NCI-H2029 (cell line): ENCODE results near the gene SMYD3.
"Not testable (repeated sequence)": the region's sequence is repeated elsewhere in the genome, so short reads cannot be mapped to it uniquely, and the experiment has no call there.

ENCODE experiments used
- DNase-seq: peaks from one replicate; lab custom pipeline; 2025; lab: John Stamatoyannopoulos, UW

The SMYD3 gene

DNA sequence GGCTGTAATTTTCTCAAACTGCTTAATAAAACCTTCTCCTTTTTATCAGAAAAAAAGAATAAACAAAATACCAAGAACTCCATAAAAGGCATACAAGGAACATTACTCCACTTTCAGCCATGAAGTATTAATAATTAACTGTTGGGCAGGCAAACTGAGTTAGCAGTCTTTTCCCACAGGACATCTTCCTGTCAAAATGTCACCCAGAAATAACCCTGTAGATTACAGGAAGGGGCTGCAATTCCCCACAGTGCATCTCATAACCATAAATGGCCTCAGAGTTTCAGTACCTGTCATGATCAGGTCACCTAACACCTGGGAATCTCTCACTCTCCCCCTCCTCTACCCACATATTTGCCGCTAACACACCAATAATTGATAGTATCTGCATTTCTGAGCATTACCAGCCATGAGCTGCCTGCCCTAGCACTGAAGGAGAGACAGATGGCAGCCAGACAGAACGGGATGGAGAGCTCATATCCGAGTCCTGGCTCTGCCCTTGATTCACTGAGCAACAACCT, 475.0 kb downstream of the SMYD3 start:
- no peak for DNase-seq

DNA sequence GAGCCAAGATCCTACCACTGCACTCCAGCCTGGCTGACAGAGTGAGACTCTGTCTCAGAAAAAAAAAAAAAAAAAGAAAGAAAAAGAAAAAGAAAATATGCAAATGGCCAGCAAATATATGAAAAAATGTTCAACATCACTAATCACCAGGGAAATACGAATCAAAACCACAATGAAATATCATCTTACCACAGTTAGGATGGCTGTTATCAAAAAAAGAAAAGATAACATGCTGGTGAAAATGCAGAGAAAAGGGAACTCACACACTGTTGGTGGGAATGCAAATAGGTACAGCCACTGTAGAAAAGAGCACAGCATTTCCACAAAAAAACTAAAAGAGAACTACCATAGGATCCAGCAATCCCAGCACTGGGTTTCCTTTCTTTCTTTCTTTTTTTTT, 477.5 kb downstream of the SMYD3 start:
- DNase-seq, result no peak

DNA sequence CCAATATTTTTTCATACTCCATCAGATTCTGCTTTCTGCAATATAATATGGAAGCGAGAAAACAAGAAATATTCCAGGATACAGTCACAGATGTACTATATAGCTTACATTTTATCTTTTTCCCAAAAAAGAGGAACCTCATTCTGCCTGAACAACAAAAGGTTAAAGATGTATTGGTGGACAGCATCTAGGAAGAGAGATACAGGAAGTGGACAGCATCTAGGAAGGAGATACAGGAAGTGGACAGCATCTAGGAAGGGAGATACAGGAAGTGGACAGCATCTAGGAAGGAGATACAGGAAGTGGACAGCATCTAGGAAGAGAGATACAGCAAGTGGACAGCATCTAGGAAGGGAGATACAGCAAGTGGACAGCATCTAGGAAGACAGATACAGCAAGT, 483.0 kb downstream of the SMYD3 start:
- not testable (repeated sequence) for DNase-seq

DNA sequence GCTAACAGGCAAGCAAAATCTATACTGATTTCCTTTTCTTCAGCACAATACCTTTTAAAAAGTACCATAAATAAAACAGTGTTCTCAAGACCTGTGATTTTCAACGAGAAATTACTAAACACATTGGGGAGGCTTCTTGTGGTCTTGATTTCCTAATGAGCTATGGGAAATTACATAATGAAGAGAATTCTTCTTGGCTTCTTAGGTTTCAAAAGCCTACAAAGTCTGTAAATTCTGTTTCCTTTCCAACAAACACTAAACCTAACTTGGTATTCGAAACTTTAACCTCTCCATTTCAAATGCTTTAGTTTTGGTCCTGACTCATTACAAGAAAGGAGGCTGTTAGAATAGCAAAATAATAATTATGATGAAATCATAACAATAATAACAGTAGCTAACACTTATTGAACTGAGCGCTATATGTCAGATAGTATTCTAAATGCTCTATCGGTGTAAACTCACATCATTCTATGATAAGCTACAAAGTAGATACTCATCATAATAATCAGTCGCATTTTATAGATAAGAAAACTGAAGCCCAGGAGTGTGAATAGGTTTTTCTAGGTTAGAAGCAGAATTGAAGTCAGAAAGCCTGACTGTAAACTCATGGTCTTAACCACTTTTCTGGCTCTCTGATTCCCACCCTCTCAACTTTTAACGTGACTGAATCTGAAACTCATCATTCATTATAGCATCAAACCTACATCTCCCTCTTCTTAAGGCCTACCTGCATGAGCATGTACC, 486.7 kb downstream of the SMYD3 start:
- DNase-seq, result no peak

DNA sequence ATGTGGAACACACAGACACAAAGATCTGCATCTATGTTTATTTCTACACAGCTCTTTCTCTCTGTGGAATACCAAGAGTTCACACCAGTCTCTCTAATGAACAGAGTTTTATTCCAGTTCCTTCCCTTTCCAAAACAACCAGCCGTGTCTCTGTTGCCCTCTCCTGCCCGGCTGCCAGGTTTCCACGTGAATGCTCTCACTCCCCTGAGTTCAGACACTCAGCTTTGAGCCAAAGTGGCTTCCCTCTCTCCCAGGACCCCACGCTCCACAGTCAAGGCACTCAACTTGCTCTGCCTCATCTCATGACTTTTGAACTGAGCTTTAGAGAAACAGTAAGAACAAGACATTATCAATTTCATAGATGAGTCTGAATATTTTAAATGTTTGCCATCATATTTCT, 488.9 kb downstream of the SMYD3 start:
- no peak for DNase-seq

DNA sequence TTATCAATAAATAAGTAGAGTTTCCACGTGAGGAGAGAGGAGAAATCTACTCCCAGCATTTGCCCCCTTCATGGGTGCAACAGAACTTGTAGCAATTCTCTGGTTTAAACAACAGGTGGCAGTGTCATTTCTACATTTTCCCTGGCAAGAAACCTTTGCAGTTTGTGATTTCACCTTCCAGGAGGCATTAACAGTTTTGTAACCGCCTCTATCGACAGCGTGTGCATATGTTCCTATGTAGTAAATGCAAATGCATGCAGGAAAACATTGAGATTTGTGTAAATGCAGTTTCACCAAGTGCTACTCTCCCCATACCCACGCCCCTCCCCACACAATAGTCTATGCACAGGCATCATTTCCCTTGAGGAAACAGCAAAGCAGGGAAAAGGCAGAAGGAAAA, 494.7 kb downstream of the SMYD3 start:
- DNase-seq, result peak; percentile 23

DNA sequence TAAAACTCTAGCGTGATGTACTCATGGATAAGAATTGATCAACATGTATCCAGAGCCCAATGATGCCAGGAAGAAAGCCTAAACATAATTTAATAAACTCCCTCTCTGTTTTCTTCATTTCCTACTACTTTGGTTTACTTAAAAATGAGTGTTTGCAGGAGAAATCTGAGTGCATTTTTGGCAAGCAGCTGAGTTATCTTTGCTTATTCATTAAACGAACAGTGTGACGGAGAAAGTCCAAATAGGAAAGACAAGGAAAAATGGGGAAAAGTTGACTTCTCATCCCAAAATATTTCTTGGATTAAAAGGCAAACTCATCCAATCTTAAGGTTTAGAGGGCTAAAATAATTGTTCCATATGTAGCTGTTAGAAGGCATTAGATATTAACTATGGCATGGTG, 496.7 kb downstream of the SMYD3 start:
- no peak for DNase-seq

DNA sequence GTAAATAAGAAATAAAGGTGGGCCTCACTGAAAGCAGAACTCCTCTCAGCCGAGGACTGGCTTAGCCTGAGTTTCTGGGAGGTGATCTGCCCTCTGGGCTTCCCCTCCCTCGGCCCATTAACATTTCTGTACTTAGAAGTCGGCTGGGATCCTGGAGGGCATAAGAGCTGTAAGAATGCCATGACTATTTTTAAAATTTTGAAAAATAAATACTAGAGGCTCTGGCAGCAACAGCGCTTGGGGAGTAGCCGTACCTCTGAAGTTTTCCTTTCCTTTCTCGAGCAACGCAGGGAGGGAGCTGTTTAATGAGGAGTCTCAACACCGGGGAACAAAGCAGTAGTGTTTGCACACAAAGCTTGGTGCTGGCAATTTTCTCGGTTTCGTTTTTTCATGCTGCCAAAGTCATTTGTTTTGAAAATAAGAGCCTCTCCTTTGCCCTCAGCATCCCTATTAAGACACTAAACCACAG, 498.7 kb downstream of the SMYD3 start:
- DNase-seq, result peak; percentile 39

DNA sequence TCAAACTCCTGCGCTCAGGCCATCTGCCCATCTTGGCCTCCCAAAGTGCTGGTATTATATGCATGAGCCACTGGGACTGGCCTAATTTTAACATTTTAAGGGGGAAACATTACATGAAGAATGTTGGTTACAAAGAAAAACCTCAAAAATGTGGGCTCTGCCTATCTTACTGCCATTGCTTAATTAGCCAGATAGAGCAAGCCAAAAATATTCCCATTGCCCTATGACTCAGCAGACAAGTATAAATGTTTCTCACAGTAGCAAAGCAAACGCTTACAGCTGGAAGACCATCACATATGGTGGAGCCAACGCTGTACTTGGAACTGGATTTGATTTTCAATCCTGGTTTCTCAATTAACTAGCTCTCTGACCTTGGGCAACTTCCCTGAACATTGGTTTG, 502.0 kb downstream of the SMYD3 start:
- no peak for DNase-seq

DNA sequence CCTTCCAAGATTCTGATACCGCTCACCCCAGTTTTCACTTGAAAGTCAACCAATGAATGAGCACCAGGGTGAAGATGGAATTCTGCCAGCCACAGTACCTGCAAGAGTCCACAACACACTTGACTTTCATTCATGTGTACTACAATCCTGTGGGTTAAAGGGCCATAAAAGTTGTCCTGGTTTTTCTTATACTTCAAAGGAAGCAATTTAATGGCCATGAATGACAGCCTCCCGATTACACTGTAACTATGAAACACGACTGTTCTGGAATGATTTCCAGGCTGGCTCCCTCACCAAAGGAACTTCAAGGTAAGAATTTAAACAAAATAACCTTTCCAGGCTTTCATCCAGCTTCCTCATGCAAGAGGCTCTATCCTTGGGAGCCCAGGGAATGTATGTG, 502.8 kb downstream of the SMYD3 start:
- DNase-seq, result no peak

DNA sequence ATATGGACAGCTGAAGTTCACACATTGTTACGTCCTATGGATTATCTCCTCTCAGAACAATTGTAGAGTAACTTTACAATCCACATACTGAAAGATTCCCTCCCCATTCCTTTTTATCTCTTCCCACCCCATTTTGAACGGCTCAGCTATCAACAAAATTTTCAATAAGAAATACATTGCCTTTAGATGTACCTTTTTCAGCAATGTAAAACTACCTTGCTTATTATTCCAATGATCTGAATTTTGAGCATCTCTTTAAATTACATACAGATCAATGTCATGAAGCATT, 503.7 kb downstream of the SMYD3 start:
- DNase-seq, result no peak

DNA sequence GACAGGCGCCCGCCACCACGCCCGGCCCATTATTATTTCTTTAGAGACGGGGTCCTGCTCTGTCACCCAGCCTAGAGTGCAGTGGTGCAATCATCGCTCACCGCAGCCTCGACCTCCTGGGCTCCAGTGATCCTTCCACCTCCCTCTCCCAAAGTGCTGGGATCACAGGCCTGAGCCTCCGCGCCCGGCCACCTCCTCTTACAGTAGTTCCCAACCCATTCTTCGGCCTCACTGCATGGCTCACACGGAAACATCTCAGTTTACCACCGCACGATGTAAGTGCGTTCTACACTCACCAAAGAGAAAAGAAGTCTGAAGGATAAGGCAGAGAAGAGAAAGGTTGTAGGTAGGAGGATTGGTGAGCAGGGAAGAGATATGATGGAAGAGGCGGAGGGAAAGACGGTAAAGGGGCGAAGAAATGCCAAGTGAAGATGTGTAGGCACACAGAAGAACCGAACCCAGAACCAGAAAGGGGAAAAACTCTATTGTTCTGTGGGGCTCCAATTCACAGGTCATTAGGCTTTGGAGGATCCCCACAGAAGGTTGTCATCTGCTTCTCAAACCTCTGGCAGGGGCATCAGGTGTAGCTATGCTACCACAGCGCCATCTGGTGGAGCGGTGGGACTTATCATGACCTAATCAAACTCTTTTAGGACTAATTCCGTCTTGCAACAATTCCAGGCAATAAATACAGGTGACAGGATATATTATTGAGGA, 504.2 kb downstream of the SMYD3 start:
- peak; percentile 79 for DNase-seq

DNA sequence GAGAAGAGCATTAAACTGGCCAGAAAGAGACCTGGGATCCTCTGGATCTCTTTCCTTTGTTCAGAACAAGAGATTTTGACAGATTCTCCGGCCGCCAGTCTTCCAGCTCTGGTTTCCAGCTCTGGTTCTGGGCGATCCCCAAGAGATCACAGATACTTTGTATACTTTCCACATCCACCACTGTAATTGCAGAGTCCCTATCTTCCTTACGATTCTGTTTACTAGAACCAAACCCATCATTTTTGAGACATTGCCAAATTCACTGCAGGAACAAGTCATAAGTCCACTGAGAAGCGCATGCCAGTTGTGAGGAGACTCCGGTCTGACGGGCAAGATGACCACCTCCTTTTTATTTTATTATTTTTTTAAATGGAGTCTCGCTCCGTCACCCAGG, 505.2 kb downstream of the SMYD3 start:
- DNase-seq, result no peak

DNA sequence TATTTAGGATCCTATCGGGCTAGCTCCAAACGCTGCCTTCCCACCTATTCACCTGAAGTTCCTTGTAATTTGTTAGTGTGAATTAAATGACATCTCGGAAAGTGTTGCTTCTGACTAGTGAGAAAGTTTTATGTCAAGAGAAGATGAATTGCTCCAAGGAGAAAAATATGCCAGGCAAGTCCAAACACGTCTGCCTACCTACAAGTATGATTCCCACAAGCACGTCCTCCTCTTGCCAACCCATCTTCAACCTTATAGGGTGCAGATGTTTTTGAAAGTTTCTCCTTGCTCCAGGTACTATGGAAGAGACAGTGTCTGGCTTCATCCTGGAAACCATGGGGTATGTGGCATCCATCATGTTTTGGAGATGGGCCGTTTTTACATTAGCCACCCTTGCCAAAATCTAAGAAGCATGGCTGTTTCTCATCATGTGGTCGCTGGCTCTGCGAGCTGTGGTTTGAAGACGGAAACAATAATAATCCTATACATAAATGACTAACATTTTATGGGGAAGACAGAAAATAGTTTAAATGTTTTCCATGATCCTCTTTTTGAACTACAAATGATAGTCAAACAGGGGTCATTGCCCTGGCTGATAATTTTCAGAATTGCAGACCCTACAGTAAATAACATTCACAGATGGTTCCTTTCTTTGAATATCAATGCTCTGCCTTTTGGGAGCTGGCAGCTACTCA, 505.8 kb downstream of the SMYD3 start:
- DNase-seq, result no peak

DNA sequence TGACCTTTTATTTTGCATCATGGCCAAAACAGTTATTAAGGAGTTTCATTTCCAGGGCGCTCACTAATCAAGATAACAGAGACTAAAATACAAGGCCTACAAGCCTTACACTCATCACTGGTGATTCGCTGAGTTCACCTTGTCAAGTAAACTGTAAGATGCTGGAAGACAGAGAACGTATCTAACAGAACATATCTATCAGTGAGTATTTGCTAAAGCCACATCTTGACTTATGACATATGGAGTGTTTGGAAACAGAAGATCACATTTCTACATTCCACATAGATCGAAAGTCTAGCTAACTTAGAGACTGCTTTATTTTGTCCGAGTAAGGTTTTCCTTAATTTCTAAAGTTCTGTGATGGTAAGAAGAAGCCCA, 506.5 kb downstream of the SMYD3 start:
- no peak for DNase-seq

DNA sequence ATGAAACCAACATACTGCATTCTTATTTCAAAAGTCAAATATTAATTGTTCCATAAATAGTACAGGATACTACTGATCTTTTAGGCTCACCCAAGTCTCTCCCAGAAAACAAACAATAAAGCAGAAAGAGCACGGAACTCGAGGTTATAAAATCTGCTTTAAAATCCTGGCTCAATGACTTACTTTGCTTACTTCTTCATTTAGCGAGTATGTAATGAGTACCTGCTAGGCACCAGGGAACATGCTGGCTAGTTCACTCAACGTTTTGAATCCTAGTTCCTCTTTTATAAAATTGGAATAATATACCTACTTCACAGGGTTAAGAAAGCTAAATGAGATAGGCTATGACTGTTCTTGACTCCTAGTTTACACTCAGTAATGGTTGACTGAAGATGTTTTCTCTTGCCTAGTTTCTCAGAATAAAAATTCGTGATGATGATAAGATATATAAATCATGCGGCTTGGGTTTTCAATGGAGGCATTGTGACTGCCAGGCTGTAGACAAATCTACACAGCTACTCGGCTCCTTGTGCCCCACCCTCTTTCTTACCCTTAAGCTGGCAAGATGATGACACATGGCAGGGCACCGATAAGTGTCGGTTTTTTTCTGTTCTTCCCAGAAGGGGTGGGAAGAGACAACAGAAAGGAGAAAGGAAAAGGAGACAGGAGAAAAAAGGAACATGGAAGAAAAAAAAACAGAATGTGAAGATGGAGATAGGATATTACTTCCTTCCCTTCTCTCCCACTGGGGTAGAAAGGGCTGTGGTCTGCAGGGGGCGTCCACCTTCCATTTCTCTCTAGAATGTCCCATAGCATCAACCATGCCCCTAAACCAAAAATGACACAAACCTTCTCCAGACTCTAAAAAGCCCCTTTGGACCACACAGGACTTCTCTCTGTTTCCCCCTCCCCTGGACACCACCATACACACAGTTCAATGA, 507.1 kb downstream of the SMYD3 start:
- DNase-seq, result no peak

DNA sequence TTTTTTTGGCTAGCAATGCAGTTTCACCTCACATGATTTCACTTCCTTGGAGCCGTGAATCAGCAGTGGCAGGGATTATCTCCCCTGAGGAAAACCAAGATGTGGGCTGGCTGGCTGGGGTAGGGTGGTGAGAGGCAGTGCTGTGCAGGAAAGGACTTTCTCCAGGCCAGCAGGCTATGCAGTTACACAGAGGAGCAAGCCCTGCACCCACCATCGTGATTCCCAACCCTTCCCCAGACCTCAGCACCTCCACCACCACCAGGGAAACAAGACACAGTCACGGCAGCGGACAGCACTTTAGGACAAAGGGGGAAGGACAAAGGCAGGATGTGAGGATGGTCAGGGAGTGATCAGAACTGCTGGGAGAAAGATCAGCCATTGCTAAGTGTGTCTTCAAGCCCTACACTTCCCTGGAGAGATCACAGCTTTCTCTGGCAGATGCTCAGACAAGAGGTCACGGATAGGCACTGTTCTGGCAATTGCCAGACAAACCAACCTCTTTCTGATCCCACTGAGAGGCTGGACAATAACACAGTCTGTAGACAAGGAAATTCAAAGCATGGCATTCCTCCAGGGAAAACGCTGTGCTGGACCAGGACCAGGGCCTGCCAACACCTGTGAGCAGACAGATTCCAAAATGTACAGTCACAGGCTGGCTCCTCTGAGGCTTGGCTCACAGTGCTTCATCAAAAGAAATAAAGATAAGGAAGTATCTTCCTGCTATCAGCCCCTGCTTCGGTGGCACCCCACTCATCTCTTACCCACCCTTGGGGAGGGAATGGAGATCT, 509.4 kb downstream of the SMYD3 start:
- DNase-seq, result peak; percentile 48

DNA sequence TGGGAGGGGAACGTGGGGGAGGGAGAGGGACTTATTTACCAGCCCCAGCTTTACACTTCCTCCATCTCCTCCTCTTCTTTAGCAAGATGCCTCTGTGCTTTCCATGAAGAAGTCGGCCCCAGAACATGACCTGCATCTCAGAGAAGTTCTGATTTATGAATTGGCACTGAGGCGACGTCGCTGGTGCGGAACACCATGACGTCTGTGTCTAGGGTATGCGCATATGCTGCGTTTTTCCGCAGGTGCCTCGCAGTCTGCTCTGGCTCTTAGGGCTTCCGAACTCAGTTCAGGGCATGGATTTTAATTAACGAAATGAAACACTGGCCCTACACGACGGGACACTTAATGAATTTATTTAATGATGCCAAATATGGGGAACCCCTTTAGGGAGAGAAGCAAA, 510.3 kb downstream of the SMYD3 start:
- no peak for DNase-seq

DNA sequence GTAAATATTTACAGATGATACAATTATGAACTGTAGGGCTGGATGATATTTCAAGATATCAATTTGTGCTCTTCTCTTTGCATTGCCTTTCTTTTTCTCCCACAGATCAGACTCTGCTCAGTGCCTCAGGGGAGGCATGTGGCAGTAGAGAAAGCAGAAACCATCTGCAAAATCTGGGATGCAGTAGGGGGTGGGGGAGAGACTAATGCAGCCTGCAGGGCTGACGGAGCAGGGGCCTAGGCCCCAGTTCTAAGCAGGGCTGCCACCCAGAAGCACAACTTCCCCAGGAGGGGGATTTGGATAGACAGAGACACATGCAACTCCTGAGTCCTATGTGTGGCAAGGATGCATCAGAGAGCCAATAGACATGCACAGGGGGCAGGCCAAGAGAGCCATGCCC, 511.6 kb downstream of the SMYD3 start:
- DNase-seq, result no peak

DNA sequence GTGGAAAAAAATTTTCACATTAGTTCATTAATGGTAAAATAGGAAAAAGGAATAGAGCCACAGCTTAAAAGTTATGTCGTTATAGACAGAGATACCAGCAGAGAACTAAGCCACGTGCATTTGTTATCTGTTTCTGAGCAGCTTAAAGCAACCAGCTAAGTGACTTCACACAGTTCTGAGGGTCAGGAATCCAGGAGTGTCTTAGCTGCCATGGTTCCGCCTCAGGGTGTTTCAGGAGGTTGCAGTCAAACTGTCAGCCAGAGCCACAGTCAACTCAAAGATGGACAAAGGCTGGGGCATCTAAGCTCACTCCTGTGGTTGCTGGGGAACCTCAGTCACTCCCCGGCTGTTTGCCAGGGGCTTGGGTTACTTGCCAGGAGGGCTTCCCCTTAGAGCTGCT, 515.8 kb downstream of the SMYD3 start:
- no peak for DNase-seq

DNA sequence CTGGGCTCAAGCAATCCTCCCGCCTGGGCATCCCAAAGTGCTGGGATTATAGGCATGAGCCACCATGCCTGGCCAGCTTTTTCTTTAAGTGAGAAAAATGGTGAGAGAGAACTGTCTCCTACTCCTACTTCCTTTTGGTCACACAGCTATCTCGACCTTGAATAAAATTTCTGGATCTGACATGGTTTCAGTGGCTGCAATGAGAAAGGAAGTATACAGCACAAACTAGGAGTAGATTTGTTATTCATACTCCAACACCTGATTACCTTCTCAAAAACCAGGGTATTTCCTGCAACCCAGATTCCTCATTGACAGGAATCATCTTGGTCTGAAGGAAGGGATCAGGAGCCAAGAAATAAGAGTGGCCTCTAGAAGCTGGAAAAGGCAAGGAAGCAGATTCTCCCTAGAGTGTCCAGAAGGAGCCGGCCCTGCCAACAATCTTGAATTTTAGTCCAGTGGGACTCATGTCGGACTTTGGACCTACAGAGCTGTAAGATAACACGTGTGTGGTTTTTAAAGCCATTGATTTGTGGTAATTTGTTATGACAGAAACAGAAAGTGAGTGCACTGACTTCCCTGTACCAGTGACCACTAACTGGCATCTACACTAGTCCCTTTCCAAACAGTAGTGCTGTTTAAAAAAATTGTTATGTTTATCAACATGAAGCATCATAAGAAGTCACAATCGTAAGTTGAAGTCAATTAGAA, 516.6 kb downstream of the SMYD3 start:
- no peak for DNase-seq
